Measurements from ENCODE around the gene TRRAP. TPM values are rescaled to one million over a fixed set of nuclear protein-coding genes. Genes with fewer than 3 reads are reported as not detected.
"Not testable (repeated sequence)": the region's sequence is repeated elsewhere in the genome, so short reads cannot be mapped to it uniquely, and the experiment has no call there.

TRRAP gene
- total RNA-seq, 1 experiment from 2014 or later = 55.4 TPM

- Histone ChIP-seq H3K36me3 (ENCODE audit: control insufficient read depth, insufficient read depth, low read length) (no peaks in the 10 kb centered on the region), H3K27me3 (replicated peaks; ENCODE audit: control insufficient read depth, insufficient read depth, low read length) (no peaks in the 10 kb centered on the region), H3K4me1 (peaks cover 7% of the 10 kb centered on the region), H3K4me3 (ENCODE audit: low read depth, low read length) (no peak overlapping the region), H3K9me3 (no peaks in the 10 kb centered on the region)
- ChIA-PET POLR2A (no interaction called here), CTCF (no interaction called here)
- no peak for DNase-seq
- H3K9me3 Mint-ChIP-seq (ENCODE audit: unreplicated experiment) = no peaks in the 10 kb centered on the region
- no peaks in the 10 kb centered on the region for H3K4me1 Mint-ChIP-seq (ENCODE audit: low read depth, unreplicated experiment)
- H3K36me3 Mint-ChIP-seq (ENCODE audit: insufficient read depth, unreplicated experiment) = no peaks in the 10 kb centered on the region
- intact Hi-C loops (cut with micrococcal nuclease; ENCODE audit: unreplicated experiment) = no loop called here
- no peaks in the 10 kb centered on the region for H3K27me3 Mint-ChIP-seq (ENCODE audit: insufficient read depth, unreplicated experiment)
- H3K4me3 Mint-ChIP-seq (ENCODE audit: unreplicated experiment) = no peak overlapping the region
- H3K27ac Mint-ChIP-seq (ENCODE audit: unreplicated experiment) = no peak overlapping the region
- BruUV-seq (replicated peaks) = no TSS peak
- no peak for TF ChIP-seq CTCF (IDR thresholded peaks at IDR 0.05; ENCODE audit: insufficient read depth in 1 of 2, low read depth in 1 of 2, low read length in 1 of 2, severe bottlenecking in 1 of 2, unreplicated experiment in 1 of 2)
These were observed 8.1 kb upstream of the TRRAP start for GRCh38 chr7:98870121-98870651.

GRCh38 chr7:98870807-98871491 is 7.4 kb upstream of the TRRAP start:
- intact Hi-C loops (cut with micrococcal nuclease; ENCODE audit: unreplicated experiment) = no loop called here
- POLR2A ChIA-PET = no interaction called here
- H3K9me3 Mint-ChIP-seq (ENCODE audit: unreplicated experiment) = no peaks in the 10 kb centered on the region
- no peak overlapping the region for H3K4me3 ChIP-seq (ENCODE audit: low read depth, low read length)
- BruUV-seq (replicated peaks) = no TSS peak
- H3K36me3 ChIP-seq (ENCODE audit: control insufficient read depth, insufficient read depth, low read length) = no peaks in the 10 kb centered on the region
- peak in 1 of 2 experiments; percentile 24 for DNase-seq
- CTCF ChIA-PET = no interaction called here
- H3K27me3 Mint-ChIP-seq (ENCODE audit: insufficient read depth, unreplicated experiment) = no peaks in the 10 kb centered on the region
- no peak overlapping the region for H3K27ac Mint-ChIP-seq (ENCODE audit: unreplicated experiment)
- no peaks in the 10 kb centered on the region for H3K9me3 ChIP-seq
- H3K4me3 Mint-ChIP-seq (ENCODE audit: unreplicated experiment) = no peak overlapping the region
- H3K36me3 Mint-ChIP-seq (ENCODE audit: insufficient read depth, unreplicated experiment) = no peaks in the 10 kb centered on the region
- H3K27me3 ChIP-seq (replicated peaks; ENCODE audit: control insufficient read depth, insufficient read depth, low read length) = no peaks in the 10 kb centered on the region
- H3K4me1 Mint-ChIP-seq (ENCODE audit: low read depth, unreplicated experiment) = no peaks in the 10 kb centered on the region
- H3K4me1 ChIP-seq = no peaks in the 10 kb centered on the region
- no peak for TF ChIP-seq CTCF (IDR thresholded peaks at IDR 0.05; ENCODE audit: insufficient read depth in 1 of 2, low read depth in 1 of 2, low read length in 1 of 2, severe bottlenecking in 1 of 2, unreplicated experiment in 1 of 2)

GRCh38 chr7:98872328-98872924 is 5.9 kb upstream of the TRRAP start:
- H3K36me3 Mint-ChIP-seq (ENCODE audit: insufficient read depth, unreplicated experiment) = no peaks in the 10 kb centered on the region
- POLR2A ChIA-PET = no interaction called here
- no TSS peak for BruUV-seq (replicated peaks)
- DNase-seq = peak in 1 of 2 experiments; percentile 49
- CTCF ChIA-PET = interaction anchor here (0.6 to 0.7 kb wide), 4 partner anchors 41 to 420 kb away, joined by 3 to 10 read pairs (median 4); no protein-coding TSS in a partner anchor
- H3K27ac Mint-ChIP-seq (ENCODE audit: unreplicated experiment) = no peak overlapping the region
- Histone ChIP-seq H3K9me3 (no peaks in the 10 kb centered on the region), H3K4me1 (no peaks in the 10 kb centered on the region), H3K27me3 (replicated peaks; ENCODE audit: control insufficient read depth, insufficient read depth, low read length) (no peaks in the 10 kb centered on the region), H3K4me3 (ENCODE audit: low read depth, low read length) (no peak overlapping the region), H3K36me3 (ENCODE audit: control insufficient read depth, insufficient read depth, low read length) (no peaks in the 10 kb centered on the region)
- TF ChIP-seq CTCF (IDR thresholded peaks at IDR 0.05; ENCODE audit: insufficient read depth in 1 of 2, low read depth in 1 of 2, low read length in 1 of 2, severe bottlenecking in 1 of 2, unreplicated experiment in 1 of 2) = peak; percentile 23 to 41
- H3K4me3 Mint-ChIP-seq (ENCODE audit: unreplicated experiment) = no peak overlapping the region
- no peaks in the 10 kb centered on the region for H3K27me3 Mint-ChIP-seq (ENCODE audit: insufficient read depth, unreplicated experiment)
- no peaks in the 10 kb centered on the region for H3K4me1 Mint-ChIP-seq (ENCODE audit: low read depth, unreplicated experiment)
- H3K9me3 Mint-ChIP-seq (ENCODE audit: unreplicated experiment) = no peaks in the 10 kb centered on the region
- intact Hi-C loops (cut with micrococcal nuclease; ENCODE audit: unreplicated experiment) = no loop called here

- H3K36me3 Mint-ChIP-seq (ENCODE audit: insufficient read depth, unreplicated experiment); DNase-seq; H3K9me3 Mint-ChIP-seq (ENCODE audit: unreplicated experiment); BruUV-seq (replicated peaks); intact Hi-C loops (cut with micrococcal nuclease; ENCODE audit: unreplicated experiment); CTCF ChIA-PET; H3K4me1 Mint-ChIP-seq (ENCODE audit: low read depth, unreplicated experiment); H3K4me3 ChIP-seq (ENCODE audit: low read depth, low read length); H3K4me1 ChIP-seq; H3K36me3 ChIP-seq (ENCODE audit: control insufficient read depth, insufficient read depth, low read length); POLR2A ChIA-PET; H3K4me3 Mint-ChIP-seq (ENCODE audit: unreplicated experiment); H3K27ac Mint-ChIP-seq (ENCODE audit: unreplicated experiment); H3K9me3 ChIP-seq; H3K27me3 ChIP-seq (replicated peaks; ENCODE audit: control insufficient read depth, insufficient read depth, low read length); H3K27me3 Mint-ChIP-seq (ENCODE audit: insufficient read depth, unreplicated experiment): not testable (repeated sequence)
These were observed 4.7 kb upstream of the TRRAP start for GRCh38 chr7:98873610-98874009.
